Muscle of leg (tissue), 11 donors: Measurements from ENCODE around the gene PSMD7. TPM values are rescaled to one million over a fixed set of nuclear protein-coding genes. Genes with fewer than 3 reads are reported as not detected.
"Not testable (repeated sequence)": the region's sequence is repeated elsewhere in the genome, so short reads cannot be mapped to it uniquely, and the experiment has no call there.

ENCODE experiments used
- DNase-seq: peaks from one replicate; pipeline ENCODE4 v3.0.0; 2013
- H3K27ac ChIP-seq: one replicate; pipeline ENCODE4 v1.5.1; 2013; ENCODE audit warnings: mild to moderate bottlenecking, low read length, control low read depth
- H3K27me3 ChIP-seq: one replicate; pipeline ENCODE4 v1.6.1; 2013; ENCODE audit warnings: low read length; ENCODE audit not compliant: control insufficient read depth, insufficient read depth
- H3K36me3 ChIP-seq: one replicate; pipeline ENCODE4 v1.6.1; 2013; ENCODE audit warnings: low read length; ENCODE audit not compliant: control insufficient read depth, insufficient read depth
- H3K4me1 ChIP-seq: one replicate; pipeline ENCODE4 v1.6.1; 2013; ENCODE audit warnings: low read length; ENCODE audit not compliant: control insufficient read depth, insufficient read depth
- H3K4me3 ChIP-seq: one replicate; pipeline ENCODE4 v1.5.1; 2013; ENCODE audit warnings: low read length, control low read depth
- H3K9me3 ChIP-seq: replicated peaks from 2 replicates; pipeline ENCODE4 v1.6.1; 2013; ENCODE audit warnings: low read depth, low read length; ENCODE audit not compliant: control insufficient read depth
- WGBS: methylation state at CpG from one replicate; pipeline ENCODE4 v1.1.5; 2013; ENCODE audit warnings: missing lambda C conversion rate; ENCODE audit not compliant: insufficient coverage; 5-methylcytosine and 5-hydroxymethylcytosine counted together
- polyA plus RNA-seq, 8 donors: library from polyadenylated mRNA; unstranded; fragments of 120-200 nt; gene quantifications; one replicate each; pipeline versions ENCODE4 v1.2.1 to v1.2.3, GENCODE V29; 2013; ENCODE audit warnings: inconsistent platforms in 1 of 8, low replicate concordance in 1 of 8; ENCODE audit not compliant: insufficient read length in 8 of 8, insufficient read depth in 1 of 8
- total RNA-seq: library from RNA; stranded (reverse); fragments of 120-200 nt; gene quantifications from one replicate; pipeline ENCODE4 v1.2.4, GENCODE V29; 2013

PSMD7 gene
- total and polyA plus RNA-seq, 9 donors = 69.1 to 102 (median 92.8) TPM

DNA sequence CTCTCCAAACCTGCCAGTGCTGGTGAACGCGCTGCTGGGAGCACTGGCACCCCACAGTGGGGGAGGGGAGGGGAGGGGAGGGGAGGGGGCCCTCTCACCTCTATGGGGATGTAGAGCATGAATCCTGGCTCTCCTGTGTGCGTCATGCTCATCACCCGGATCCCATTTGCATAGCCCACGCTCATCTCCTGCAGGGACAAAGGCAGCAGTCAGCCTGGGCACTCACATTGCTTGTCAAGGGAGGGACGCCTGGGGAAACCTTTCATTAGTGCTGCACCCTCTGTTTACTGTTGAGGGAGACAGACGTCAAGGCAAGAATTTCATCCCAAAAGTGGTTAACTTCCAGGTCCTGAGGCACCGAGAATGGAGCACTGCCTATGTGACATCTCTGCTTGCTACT lies 35.9 kb downstream of the PSMD7 start:
- H3K27ac ChIP-seq, H3K4me1 ChIP-seq, H3K9me3 ChIP-seq, H3K4me3 ChIP-seq, H3K27me3 ChIP-seq, DNase-seq: not testable (repeated sequence)
- WGBS = 94% methylated on average over 5 of the region's 8 CpGs
- H3K36me3 ChIP-seq = peaks cover 29% of the 10 kb centered on the region

GRCh38 chr16:74337506-74337905 lies 40.9 kb downstream of the PSMD7 start:
- not testable (repeated sequence) for DNase-seq, H3K9me3 ChIP-seq, H3K27me3 ChIP-seq, H3K4me1 ChIP-seq, H3K4me3 ChIP-seq, H3K27ac ChIP-seq
- peaks cover 27% of the 10 kb centered on the region for H3K36me3 ChIP-seq
- WGBS = no CpG with 5 or more reads among the region's 3 CpGs

DNA sequence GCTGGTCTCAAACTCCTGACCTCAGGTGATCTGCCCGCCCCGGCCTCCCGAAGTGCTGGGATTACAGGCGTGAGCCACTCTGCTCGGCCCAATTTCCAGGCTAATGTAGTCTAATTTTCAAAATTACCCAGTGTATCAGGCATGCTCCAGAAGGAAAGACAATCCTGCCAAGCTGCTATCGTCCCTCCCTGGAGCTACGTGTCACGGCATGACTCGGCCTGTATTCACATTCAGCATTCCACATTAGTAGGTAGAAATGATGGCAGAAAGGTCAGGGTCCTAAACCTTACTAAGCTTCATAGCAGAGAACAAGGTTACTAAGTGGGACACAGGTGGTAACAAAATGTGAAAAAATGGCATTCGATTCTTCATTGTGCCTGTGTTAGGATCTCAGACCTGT lies 42.6 kb downstream of the PSMD7 start:
- H3K4me3 ChIP-seq, H3K27ac ChIP-seq, H3K9me3 ChIP-seq, H3K27me3 ChIP-seq, DNase-seq, H3K4me1 ChIP-seq: not testable (repeated sequence)
- 93% methylated on average over 4 of the region's 10 CpGs for WGBS
- H3K36me3 ChIP-seq = peaks cover 21% of the 10 kb centered on the region

GRCh38 chr16:74353038-74353437 lies 56.4 kb downstream of the PSMD7 start:
- DNase-seq, H3K9me3 ChIP-seq, H3K27me3 ChIP-seq, H3K4me1 ChIP-seq, H3K4me3 ChIP-seq, H3K27ac ChIP-seq: not testable (repeated sequence)
- peaks cover 36% of the 10 kb centered on the region for H3K36me3 ChIP-seq
- WGBS = 61% methylated on average over 2 of the region's 4 CpGs

Other genes starting within 250 kb of the PSMD7 start
- 3.1 TPM for gene NPIPB15, start 79.5 kb downstream of the PSMD7 start, total RNA-seq
- 10 to 100 TPM in 1 of 8 donors, 1 to 10 TPM in 7; 3.0 to 10.7 (median 5.3) TPM for gene NPIPB15, start 79.5 kb downstream of the PSMD7 start, polyA plus RNA-seq
- 2.0 TPM for gene CLEC18B, start 124.7 kb downstream of the PSMD7 start, total RNA-seq
- gene CLEC18B, start 124.7 kb downstream of the PSMD7 start, polyA plus RNA-seq = 1 to 10 TPM in 6 of 8 donors, under 1 TPM in 1, not detected in 1; 0.95 to 3.1 (median 1.6) TPM